Vagina (tissue), 2 donors: ENCODE results near the gene CDKN2D. TPM values are rescaled to one million over a fixed set of nuclear protein-coding genes. Genes with fewer than 3 reads are reported as not detected.
"Not testable (repeated sequence)": the region's sequence is repeated elsewhere in the genome, so short reads cannot be mapped to it uniquely, and the experiment has no call there.

Experiments
- DNase-seq, 2 donors: peaks; one replicate each; pipeline ENCODE4 v3.0.0-alpha.2; 2017; ENCODE audit errors: extremely low spot score in 2 of 2
- H3K27ac ChIP-seq: fragments of 200-600 bp; sonication (generic); one replicate; pipeline ENCODE4 v1.5.1; 2019
- H3K27me3 ChIP-seq: fragments of 200-600 bp; sonication (generic); one replicate; pipeline ENCODE4 v1.5.1; 2019
- H3K36me3 ChIP-seq, 2 donors: fragments of 200-600 bp; sonication (generic); one replicate each; pipeline ENCODE4 v1.5.1; 2017 to 2019
- H3K4me1 ChIP-seq: fragments of 200-600 bp; sonication (generic); one replicate; pipeline ENCODE4 v1.5.1; 2019
- H3K4me3 ChIP-seq, 2 donors: fragments of 200-600 bp; sonication (generic); 1 replicate in 1 of 2; 2 replicates in 1 of 2; pipeline ENCODE4 v1.5.1; 2016 to 2019
- H3K9me3 ChIP-seq: fragments of 200-600 bp; sonication (generic); one replicate; pipeline ENCODE4 v1.5.1; 2019
- POLR2A ChIP-seq, 2 donors: fragments of 450-650 bp; IDR thresholded peaks; one replicate each; pipeline ENCODE4 v1.6.1; 2017; ENCODE audit warnings: antibody characterized with exemption in 2 of 2, mild to moderate bottlenecking in 2 of 2, moderate library complexity in 2 of 2
- POLR2AphosphoS5 ChIP-seq, 2 donors: sonication (generic); formaldehyde crosslinking; IDR thresholded peaks; one replicate each; pipeline ENCODE4 v1.9.0; 2017; ENCODE audit warnings: antibody characterized with exemption in 2 of 2, mild to moderate bottlenecking in 2 of 2, low read depth in 1 of 2; ENCODE audit not compliant: insufficient read depth in 1 of 2
- intact Hi-C: fragments of 100-400 bp; cut with DNase I; formaldehyde crosslinking; loops from one replicate; pipeline ENCODE4 v1.15.1; 2023
- total RNA-seq: library from RNA; depleted of rRNA; stranded (reverse); fragments of >200 nt; gene quantifications from one replicate; pipeline ENCODE4 v1.2.3, GENCODE V29; 2016
- TF ChIP-seq, protein P1 (sequence below), 3 experiments: fragments of 450-650 bp in 2 of 3; fragments of 200-600 bp in 1 of 3; sonication (generic) in 1 of 3; IDR thresholded peaks; one replicate each; pipeline ENCODE4 v1.5.1; 2017 to 2019; ENCODE audit warnings: antibody characterized with exemption in 3 of 3, mild to moderate bottlenecking in 2 of 3, moderate library complexity in 2 of 3

Gene CDKN2D
- total RNA-seq, 1 donor from 2014 or later, result 22.8 TPM

DNA sequence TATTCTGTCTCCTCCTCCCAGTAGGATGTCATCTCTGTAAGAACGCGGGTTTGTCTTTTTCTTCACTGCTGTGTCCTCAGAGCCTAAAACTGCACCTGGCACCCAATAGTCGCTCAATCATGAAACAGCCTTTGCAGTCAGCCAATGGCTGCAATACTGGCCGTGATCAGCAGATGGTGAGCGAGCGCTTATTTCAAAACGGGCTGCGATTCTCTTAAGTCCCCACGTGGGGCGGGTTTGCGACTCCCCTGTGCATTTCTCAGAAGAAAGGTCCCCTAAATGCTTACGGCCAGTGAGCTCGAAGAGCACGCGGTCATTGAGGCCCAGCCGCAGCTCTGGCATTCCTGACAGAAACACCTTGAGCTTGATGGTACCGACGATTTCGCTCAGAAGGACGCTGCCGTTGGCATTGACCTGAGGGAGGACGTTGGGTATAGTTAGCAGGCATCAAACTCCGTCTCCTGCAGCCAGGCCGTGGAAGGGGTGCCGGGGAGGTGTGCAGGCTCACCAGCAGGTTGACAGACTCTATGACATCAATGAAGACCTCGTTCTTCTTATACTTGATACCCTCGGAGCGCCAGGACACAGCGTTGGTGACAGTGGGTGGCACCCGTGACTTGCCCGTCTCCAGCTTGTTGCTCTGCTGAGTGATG lies 12.3 kb upstream of the CDKN2D start:
- TF ChIP-seq POLR2AphosphoS5 (IDR thresholded peaks at IDR 0.05; ENCODE audit: insufficient read depth in 1 of 2, low read depth in 1 of 2) (peak; percentile 10 to 85), POLR2A (IDR thresholded peaks at IDR 0.05) (no peak)
- TF ChIP-seq, protein P1, sequence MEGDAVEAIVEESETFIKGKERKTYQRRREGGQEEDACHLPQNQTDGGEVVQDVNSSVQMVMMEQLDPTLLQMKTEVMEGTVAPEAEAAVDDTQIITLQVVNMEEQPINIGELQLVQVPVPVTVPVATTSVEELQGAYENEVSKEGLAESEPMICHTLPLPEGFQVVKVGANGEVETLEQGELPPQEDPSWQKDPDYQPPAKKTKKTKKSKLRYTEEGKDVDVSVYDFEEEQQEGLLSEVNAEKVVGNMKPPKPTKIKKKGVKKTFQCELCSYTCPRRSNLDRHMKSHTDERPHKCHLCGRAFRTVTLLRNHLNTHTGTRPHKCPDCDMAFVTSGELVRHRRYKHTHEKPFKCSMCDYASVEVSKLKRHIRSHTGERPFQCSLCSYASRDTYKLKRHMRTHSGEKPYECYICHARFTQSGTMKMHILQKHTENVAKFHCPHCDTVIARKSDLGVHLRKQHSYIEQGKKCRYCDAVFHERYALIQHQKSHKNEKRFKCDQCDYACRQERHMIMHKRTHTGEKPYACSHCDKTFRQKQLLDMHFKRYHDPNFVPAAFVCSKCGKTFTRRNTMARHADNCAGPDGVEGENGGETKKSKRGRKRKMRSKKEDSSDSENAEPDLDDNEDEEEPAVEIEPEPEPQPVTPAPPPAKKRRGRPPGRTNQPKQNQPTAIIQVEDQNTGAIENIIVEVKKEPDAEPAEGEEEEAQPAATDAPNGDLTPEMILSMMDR (IDR thresholded peaks at IDR 0.05), result peak; percentile 87 to 100 (median 99)
- H3K27me3 ChIP-seq, result no peaks in the 10 kb centered on the region
- intact Hi-C loops, result loop anchor here (2.0 kb wide), 1 partner anchor 62 kb away; no protein-coding TSS in a partner anchor
- no peak overlapping the region for H3K4me3 ChIP-seq
- no peaks in the 10 kb centered on the region for H3K36me3 ChIP-seq
- no peak overlapping the region for H3K27ac ChIP-seq
- H3K4me1 ChIP-seq, result peaks cover 7% of the 10 kb centered on the region
- DNase-seq, result no peak
- H3K9me3 ChIP-seq, result no peaks in the 10 kb centered on the region

DNA sequence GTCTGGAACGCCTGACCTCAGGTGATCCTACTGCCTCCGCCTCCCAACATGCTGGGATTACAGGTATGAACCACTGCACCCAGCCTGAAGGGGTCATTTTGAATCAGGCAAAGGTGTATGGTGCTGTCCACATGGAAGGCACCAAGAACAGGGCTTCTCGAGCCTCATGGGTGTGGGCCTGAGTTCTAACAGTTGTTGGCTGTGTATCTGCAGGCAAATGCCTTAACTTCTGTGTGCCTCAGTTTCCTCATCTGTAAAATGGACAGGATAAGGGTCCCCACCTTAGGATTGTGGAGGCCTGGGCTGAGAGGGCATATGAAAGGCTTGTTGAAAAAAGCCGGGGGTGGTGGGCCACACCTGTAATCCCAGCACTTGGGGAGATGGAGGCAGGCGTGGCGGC lies 9.2 kb upstream of the CDKN2D start:
- no peaks in the 10 kb centered on the region for H3K36me3 ChIP-seq
- H3K27ac ChIP-seq, result no peak overlapping the region
- H3K4me1 ChIP-seq, result peaks cover 7% of the 10 kb centered on the region
- DNase-seq, result no peak
- no peaks in the 10 kb centered on the region for H3K27me3 ChIP-seq
- H3K4me3 ChIP-seq, result no peak overlapping the region
- H3K9me3 ChIP-seq, result no peaks in the 10 kb centered on the region
- TF ChIP-seq, protein P1 (IDR thresholded peaks at IDR 0.05), result no peak
- TF ChIP-seq POLR2A (IDR thresholded peaks at IDR 0.05) (no peak), POLR2AphosphoS5 (IDR thresholded peaks at IDR 0.05; ENCODE audit: insufficient read depth in 1 of 2, low read depth in 1 of 2) (no peak)
- intact Hi-C loops, result no loop called here

DNA sequence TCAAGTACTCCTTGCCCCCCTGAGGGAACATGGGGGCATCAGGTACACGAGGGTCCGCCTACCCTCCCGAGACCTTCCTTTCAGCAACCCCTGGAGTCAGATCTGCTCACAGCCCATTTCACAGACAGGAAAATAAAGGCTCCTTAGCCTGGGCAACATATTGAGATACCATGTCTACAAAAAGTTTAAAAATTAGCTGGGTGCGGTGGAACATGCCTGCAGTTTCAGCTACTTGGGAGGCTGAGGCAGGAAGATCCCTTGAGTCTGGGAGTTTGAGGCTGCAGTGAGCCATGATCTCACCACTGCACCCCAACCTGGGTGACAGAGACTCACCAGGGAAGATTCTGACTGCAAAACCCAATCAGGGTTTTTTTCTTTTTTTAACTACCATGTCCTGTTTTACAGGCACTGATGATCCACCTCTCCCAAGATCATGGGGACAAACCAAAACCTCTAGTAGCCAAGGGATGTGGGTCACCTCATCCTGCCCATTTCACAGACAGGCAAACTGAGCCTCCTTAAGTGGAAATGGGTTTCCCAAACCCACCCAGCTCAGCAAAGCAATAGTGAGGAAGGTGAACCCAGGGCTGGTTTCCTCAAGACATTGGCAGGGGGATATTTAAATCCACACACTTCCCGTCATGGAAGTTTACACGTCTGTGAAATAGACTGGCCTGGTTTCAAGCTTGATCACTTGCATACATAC lies 6.4 kb upstream of the CDKN2D start:
- Histone ChIP-seq H3K9me3 (no peaks in the 10 kb centered on the region), H3K4me1 (peaks cover 8% of the 10 kb centered on the region), H3K27ac (no peak overlapping the region), H3K4me3 (no peak overlapping the region), H3K36me3 (no peaks in the 10 kb centered on the region), H3K27me3 (no peaks in the 10 kb centered on the region)
- TF ChIP-seq POLR2AphosphoS5 (IDR thresholded peaks at IDR 0.05; ENCODE audit: insufficient read depth in 1 of 2, low read depth in 1 of 2) (no peak), POLR2A (IDR thresholded peaks at IDR 0.05) (no peak)
- intact Hi-C loops, result no loop called here
- no peak for DNase-seq

DNA sequence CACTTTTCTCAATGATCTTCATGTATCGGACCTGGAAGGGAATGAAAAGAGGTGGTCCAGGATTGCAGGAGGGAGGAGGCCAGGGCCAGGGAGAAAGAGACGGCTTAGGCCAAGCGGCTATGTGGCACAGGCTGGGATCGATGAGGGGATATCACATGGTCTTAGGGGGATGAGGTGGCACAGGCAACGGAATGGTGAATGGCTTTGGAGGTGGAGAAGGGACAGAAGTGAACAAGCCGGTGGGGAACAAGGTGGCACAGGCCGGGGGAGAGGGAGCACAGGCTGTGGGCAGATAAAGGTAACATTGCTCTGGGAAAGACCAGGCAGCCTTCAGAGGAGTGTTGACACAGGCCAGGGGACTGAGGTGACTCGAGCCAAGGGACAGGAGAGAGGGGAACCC lies 5.7 kb upstream of the CDKN2D start:
- intact Hi-C loops, result no loop called here
- Histone ChIP-seq H3K9me3 (no peaks in the 10 kb centered on the region), H3K27me3 (no peaks in the 10 kb centered on the region), H3K4me3 (no peak overlapping the region), H3K36me3 (no peaks in the 10 kb centered on the region), H3K27ac (no peak overlapping the region), H3K4me1 (peaks cover 14% of the 10 kb centered on the region)
- DNase-seq, result no peak
- TF ChIP-seq, protein P1 (IDR thresholded peaks at IDR 0.05), result no peak
- TF ChIP-seq POLR2AphosphoS5 (IDR thresholded peaks at IDR 0.05; ENCODE audit: insufficient read depth in 1 of 2, low read depth in 1 of 2), result no peak
- TF ChIP-seq POLR2A (IDR thresholded peaks at IDR 0.05), result no peak

DNA sequence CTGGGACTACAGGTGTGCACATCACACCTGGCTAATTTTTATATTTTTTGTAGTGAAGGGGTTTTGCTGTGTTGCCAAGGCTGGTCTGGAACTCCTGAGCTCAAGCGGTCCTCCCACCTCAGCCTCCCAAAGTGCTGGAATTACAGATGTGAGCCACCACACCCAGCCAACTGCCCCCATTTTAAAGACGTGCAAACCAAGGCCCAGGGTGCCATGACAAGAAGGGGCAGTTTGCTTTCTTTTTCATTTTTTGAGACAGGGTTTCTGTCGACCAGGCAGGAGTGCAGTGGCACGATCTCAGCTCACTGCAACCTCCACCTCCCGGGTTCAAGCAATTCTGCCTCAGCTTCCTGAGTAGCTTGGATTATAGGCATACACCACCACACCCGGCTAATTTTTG lies 5.0 kb upstream of the CDKN2D start:
- H3K36me3 ChIP-seq, intact Hi-C loops, H3K27ac ChIP-seq, H3K4me3 ChIP-seq, H3K27me3 ChIP-seq, DNase-seq, H3K9me3 ChIP-seq: not testable (repeated sequence)
- peaks cover 18% of the 10 kb centered on the region for H3K4me1 ChIP-seq
